Measurements from ENCODE around the gene EEF1AKMT2.

- TF ChIP-seq CTCF (IDR thresholded peaks at IDR 0.05) (no peak), POLR2A (IDR thresholded peaks at IDR 0.05) (no peak)
Measured at GRCh38 chr10:124709861-124710260, 81.8 kb downstream of the EEF1AKMT2 start.
